DMS 273 treated with DMSO at 0.1 percent for 48 hours (cell line): ENCODE results near the gene PERP.
A peak's percentile ranks its signal among the peaks of the same experiment; 100 is the strongest.
"Not testable (repeated sequence)": the region's sequence is repeated elsewhere in the genome, so short reads cannot be mapped to it uniquely, and the experiment has no call there.

ENCODE experiments used
- DNase-seq: peaks from one replicate; lab custom pipeline; 2025; lab: John Stamatoyannopoulos, UW

The PERP gene

GRCh38 chr6:138107078-138107751 is at the start of gene PERP:
PERP (minus strand) TSS chr6:138107419; CDS start chr6:138107340, 79 bp downstream.
- DNase-seq = peak; percentile 48

GRCh38 chr6:138155443-138155842 is 48.2 kb upstream of the PERP start:
- no peak for DNase-seq

GRCh38 chr6:138146544-138146943 is 39.3 kb upstream of the PERP start:
- DNase-seq = no peak

- DNase-seq = no peak
Measured at GRCh38 chr6:138145402-138145801, 38.2 kb upstream of the PERP start.

- DNase-seq = no peak
Measured at GRCh38 chr6:138142806-138143205, 35.6 kb upstream of the PERP start.

GRCh38 chr6:138129190-138129589 is 22.0 kb upstream of the PERP start:
- no peak for DNase-seq

- no peak for DNase-seq
Measured at GRCh38 chr6:138128096-138128495, 20.9 kb upstream of the PERP start.

GRCh38 chr6:138124096-138124495 is 16.9 kb upstream of the PERP start:
- no peak for DNase-seq

GRCh38 chr6:138119976-138120375 is 12.8 kb upstream of the PERP start:
- no peak for DNase-seq

GRCh38 chr6:138119229-138119628 is 12.0 kb upstream of the PERP start:
- not testable (repeated sequence) for DNase-seq

GRCh38 chr6:138117376-138117914 is 10.2 kb upstream of the PERP start:
- no peak for DNase-seq

GRCh38 chr6:138116661-138116999 is 9.4 kb upstream of the PERP start:
- no peak for DNase-seq

GRCh38 chr6:138115877-138116660 is 8.8 kb upstream of the PERP start:
- peak; percentile 32 for DNase-seq

- DNase-seq = no peak
Measured at GRCh38 chr6:138115201-138115600, 8.0 kb upstream of the PERP start.

- DNase-seq = no peak
Measured at GRCh38 chr6:138113588-138114210, 6.5 kb upstream of the PERP start.

- no peak for DNase-seq
Measured at GRCh38 chr6:138110229-138110628, 3.0 kb upstream of the PERP start.

GRCh38 chr6:138109042-138109997 is 2.1 kb upstream of the PERP start:
- peak; percentile 21 for DNase-seq

- DNase-seq = no peak
Measured at GRCh38 chr6:138107752-138108592, 753 bp upstream of the PERP start.

- DNase-seq = no peak
Measured at GRCh38 chr6:138106665-138107077, 548 bp downstream of the PERP start.

- DNase-seq = no peak
Measured at GRCh38 chr6:138105880-138106664, 1.1 kb downstream of the PERP start.
